ENCODE measurements around the gene LDLRAD4.

The LDLRAD4 gene

DNA sequence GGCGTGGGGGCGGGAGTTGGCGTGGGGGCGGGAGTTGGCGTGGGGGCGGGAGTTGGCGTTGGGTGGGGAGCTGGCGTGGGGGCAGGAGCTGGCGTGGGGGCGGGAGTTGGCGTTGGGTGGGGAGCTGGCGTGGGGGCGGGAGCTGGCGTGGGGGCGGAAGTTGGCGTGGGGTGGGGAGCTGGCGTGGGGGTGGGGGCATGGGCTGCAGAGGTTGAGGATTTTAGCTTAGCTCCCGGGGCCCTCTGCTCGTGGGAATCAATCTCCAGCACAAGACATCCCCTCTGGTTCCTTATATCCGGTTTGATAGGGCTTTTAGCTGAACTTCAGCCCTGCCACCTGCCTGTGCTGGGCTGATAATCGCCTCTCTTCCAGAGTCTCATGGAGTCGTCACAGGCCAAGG lies 177.0 kb downstream of the LDLRAD4 start:
- H3K9me3 ChIP-seq (ENCODE audit: control insufficient read depth, insufficient read depth, low read depth, low read length): no peaks in the 10 kb centered on the region

DNA sequence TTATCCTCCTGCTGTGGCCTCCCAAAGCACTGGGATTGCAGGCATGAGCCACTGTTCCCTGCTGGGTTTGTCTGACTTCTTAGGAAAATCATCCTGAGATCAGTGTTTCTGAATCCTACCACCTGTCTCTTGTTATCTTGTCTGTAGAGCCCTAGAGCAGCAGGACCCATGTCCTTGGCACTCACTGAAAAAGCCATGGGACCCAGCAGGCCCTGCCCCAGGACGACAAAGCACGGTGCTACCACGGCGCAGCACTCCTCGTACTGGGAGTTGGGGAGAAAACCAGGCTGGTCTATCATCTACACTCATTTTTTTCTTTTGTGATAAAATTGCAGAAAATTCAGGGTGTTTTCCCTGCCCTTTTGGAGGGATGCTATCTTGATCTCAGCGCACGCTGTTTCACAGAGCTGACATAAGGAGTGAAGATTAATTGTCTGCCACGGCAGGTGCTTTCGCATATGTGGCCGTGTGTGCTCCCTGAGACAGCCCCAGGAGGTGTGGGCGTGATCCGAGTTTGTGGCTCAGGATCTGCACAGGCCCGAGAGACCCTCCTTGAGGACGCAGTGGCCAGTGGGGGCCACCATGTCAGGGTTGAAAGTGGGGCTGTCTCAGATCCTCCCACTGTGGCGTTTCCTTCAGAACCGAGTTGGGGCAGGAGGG lies 179.1 kb downstream of the LDLRAD4 start:
- H3K27me3 ChIP-seq (ENCODE audit: control insufficient read depth, insufficient read depth, low read length): no peaks in the 10 kb centered on the region
- no peaks in the 10 kb centered on the region for H3K9me3 ChIP-seq (ENCODE audit: control insufficient read depth, insufficient read depth, low read depth, low read length)
- no peaks in the 10 kb centered on the region for H3K4me1 ChIP-seq (ENCODE audit: control insufficient read depth, insufficient read depth, low read length)
- no peak overlapping the region for H3K4me3 ChIP-seq (ENCODE audit: low read depth, low read length)
- no peaks in the 10 kb centered on the region for H3K36me3 ChIP-seq (ENCODE audit: control insufficient read depth, insufficient read depth, low read length)
- H3K27ac ChIP-seq (ENCODE audit: low read depth, low read length): no peak overlapping the region
- H3K9ac ChIP-seq (ENCODE audit: low read length): no peak overlapping the region

More for the DNA sequence above, 177.0 kb downstream of the LDLRAD4 start:
- H3K4me3 ChIP-seq (ENCODE audit: low read depth, low read length): no peak overlapping the region
- no peak overlapping the region for H3K27ac ChIP-seq (ENCODE audit: low read depth, low read length)
- no peaks in the 10 kb centered on the region for H3K27me3 ChIP-seq (ENCODE audit: control insufficient read depth, insufficient read depth, low read length)
- H3K9ac ChIP-seq (ENCODE audit: low read length): no peak overlapping the region
- no peaks in the 10 kb centered on the region for H3K4me1 ChIP-seq (ENCODE audit: control insufficient read depth, insufficient read depth, low read length)
- H3K36me3 ChIP-seq (ENCODE audit: control insufficient read depth, insufficient read depth, low read length): no peaks in the 10 kb centered on the region

DNA sequence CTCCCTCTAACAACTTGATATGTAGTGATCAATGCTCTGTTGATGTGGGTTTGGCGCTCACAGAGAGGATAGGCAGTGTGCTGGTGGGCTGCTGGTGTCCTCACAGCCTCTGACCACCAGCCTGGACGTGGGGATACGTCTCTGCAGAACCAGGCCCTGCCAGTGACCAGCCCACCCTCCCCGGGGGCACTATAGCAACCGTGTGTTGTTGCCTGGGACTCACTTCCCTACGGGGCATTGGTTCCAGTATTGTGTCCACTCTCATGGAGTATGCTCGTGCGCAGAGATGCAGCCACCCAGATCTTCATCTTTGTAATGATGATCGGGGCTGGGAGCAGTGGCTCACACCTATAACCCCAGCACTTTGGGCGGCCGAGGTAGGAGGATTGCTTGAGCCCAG lies 180.1 kb downstream of the LDLRAD4 start:
- Histone ChIP-seq H3K4me3 (ENCODE audit: low read depth, low read length) (no peak overlapping the region), H3K4me1 (ENCODE audit: control insufficient read depth, insufficient read depth, low read length) (no peaks in the 10 kb centered on the region), H3K36me3 (ENCODE audit: control insufficient read depth, insufficient read depth, low read length) (no peaks in the 10 kb centered on the region), H3K9me3 (ENCODE audit: control insufficient read depth, insufficient read depth, low read depth, low read length) (no peaks in the 10 kb centered on the region), H3K27me3 (ENCODE audit: control insufficient read depth, insufficient read depth, low read length) (no peaks in the 10 kb centered on the region), H3K9ac (ENCODE audit: low read length) (no peak overlapping the region), H3K27ac (ENCODE audit: low read depth, low read length) (no peak overlapping the region)

DNA sequence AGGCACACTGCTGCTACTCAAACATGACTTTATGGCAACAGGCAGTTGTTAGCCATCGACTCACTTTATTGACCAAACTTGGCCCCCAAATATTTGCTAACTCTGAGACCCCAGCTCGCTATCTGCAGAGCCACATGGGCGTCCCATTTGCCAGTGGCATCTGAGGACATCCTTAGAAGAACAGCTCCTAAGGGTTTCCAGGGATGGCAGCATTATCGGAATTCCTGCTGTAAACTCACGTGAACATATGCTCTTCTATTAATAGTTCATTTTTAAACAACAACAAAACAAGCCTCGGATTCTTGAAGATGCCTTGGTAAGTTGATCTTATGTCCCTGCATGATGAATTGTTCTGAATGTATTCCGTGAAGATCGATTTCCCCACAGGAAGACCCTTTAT lies 181.0 kb downstream of the LDLRAD4 start:
- no peaks in the 10 kb centered on the region for H3K27me3 ChIP-seq (ENCODE audit: control insufficient read depth, insufficient read depth, low read length)
- no peak overlapping the region for H3K9ac ChIP-seq (ENCODE audit: low read length)
- H3K36me3 ChIP-seq (ENCODE audit: control insufficient read depth, insufficient read depth, low read length): no peaks in the 10 kb centered on the region
- H3K4me3 ChIP-seq (ENCODE audit: low read depth, low read length): no peak overlapping the region
- H3K9me3 ChIP-seq (ENCODE audit: control insufficient read depth, insufficient read depth, low read depth, low read length): no peaks in the 10 kb centered on the region
- H3K27ac ChIP-seq (ENCODE audit: low read depth, low read length): no peak overlapping the region
- H3K4me1 ChIP-seq (ENCODE audit: control insufficient read depth, insufficient read depth, low read length): no peaks in the 10 kb centered on the region

DNA sequence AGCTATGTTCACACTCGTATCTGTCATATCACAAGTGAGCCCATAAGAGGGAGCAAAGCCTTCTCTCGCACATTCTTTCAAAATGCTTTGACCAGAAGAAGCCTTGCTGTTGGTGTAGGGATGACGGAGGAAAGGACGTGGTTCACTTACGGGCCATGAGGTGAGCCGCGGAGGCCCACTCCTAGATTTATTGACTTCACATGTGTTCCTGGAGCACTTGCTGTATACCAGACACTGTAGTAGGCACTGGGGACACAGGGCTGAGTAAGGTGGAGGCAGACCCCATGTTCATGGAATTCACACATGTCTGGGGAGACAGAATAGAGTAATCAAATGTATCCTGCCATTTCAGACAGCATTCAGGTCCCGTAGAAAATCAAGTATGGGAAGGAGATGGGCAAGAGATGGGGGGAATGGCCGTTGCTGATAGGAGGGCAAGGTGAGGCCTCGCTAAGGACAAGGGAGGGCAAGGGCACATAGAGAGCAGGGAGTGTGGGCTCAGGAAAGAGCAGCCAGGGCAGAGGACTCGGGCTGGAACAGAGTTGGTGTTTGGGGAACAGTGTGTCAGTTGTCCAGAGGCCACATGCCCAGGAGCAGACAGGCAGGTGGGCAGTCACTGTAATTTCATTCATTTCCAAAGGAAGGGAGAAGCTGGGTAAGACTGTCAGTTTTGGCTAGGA lies 182.2 kb downstream of the LDLRAD4 start:
- H3K9me3 ChIP-seq (ENCODE audit: control insufficient read depth, insufficient read depth, low read depth, low read length): no peaks in the 10 kb centered on the region
- no peaks in the 10 kb centered on the region for H3K36me3 ChIP-seq (ENCODE audit: control insufficient read depth, insufficient read depth, low read length)
- H3K27me3 ChIP-seq (ENCODE audit: control insufficient read depth, insufficient read depth, low read length): no peaks in the 10 kb centered on the region
- H3K27ac ChIP-seq (ENCODE audit: low read depth, low read length): no peak overlapping the region
- H3K9ac ChIP-seq (ENCODE audit: low read length): no peak overlapping the region
- no peaks in the 10 kb centered on the region for H3K4me1 ChIP-seq (ENCODE audit: control insufficient read depth, insufficient read depth, low read length)
- H3K4me3 ChIP-seq (ENCODE audit: low read depth, low read length): no peak overlapping the region

DNA sequence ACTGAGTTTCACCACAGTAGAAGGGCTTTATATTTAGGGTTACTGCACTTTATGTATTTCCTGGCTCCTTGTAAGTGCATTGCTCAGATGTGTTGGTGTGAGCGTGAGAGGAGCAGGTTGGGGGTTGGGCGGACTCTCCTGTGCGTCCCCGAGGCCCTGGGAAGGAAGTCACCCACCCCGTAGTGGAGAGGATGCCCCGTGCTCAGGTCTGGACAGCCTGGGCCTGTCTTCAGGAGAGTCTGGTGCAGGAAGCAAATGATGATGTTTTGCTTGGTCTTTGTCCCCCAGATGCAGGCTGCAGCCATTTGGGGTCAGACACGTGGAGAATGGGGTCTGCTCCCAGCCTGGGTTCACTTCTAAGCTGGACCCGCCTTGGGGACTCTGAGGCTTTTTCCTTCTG lies 182.8 kb downstream of the LDLRAD4 start:
- Histone ChIP-seq H3K36me3 (ENCODE audit: control insufficient read depth, insufficient read depth, low read length) (no peaks in the 10 kb centered on the region), H3K9me3 (ENCODE audit: control insufficient read depth, insufficient read depth, low read depth, low read length) (no peaks in the 10 kb centered on the region), H3K27me3 (ENCODE audit: control insufficient read depth, insufficient read depth, low read length) (no peaks in the 10 kb centered on the region), H3K4me3 (ENCODE audit: low read depth, low read length) (no peak overlapping the region), H3K4me1 (ENCODE audit: control insufficient read depth, insufficient read depth, low read length) (no peaks in the 10 kb centered on the region), H3K27ac (ENCODE audit: low read depth, low read length) (no peak overlapping the region), H3K9ac (ENCODE audit: low read length) (no peak overlapping the region)

DNA sequence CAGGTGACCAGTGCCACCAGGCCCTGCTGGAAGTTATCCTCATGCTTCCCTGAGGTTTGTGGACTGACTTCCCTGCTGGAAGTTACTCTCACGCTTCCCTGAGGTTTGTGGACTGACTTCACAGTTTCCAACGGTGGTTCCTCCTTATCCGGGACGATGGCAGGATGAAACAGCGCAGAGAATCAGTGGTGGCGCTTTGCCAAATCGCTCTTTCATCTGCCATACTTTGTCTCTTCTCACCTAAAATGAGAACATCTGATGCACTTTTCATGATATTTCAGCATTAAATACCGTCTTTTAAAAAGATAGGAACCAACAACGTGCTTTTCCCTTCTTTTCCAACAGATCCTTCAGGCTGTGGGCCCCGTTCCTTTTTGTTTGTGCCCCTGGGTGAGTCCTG lies 183.3 kb downstream of the LDLRAD4 start:
- no peak overlapping the region for H3K9ac ChIP-seq (ENCODE audit: low read length)
- H3K4me1 ChIP-seq (ENCODE audit: control insufficient read depth, insufficient read depth, low read length): no peaks in the 10 kb centered on the region
- H3K9me3 ChIP-seq (ENCODE audit: control insufficient read depth, insufficient read depth, low read depth, low read length): no peaks in the 10 kb centered on the region
- H3K36me3 ChIP-seq (ENCODE audit: control insufficient read depth, insufficient read depth, low read length): no peaks in the 10 kb centered on the region
- H3K27me3 ChIP-seq (ENCODE audit: control insufficient read depth, insufficient read depth, low read length): no peaks in the 10 kb centered on the region
- no peak overlapping the region for H3K4me3 ChIP-seq (ENCODE audit: low read depth, low read length)
- H3K27ac ChIP-seq (ENCODE audit: low read depth, low read length): no peak overlapping the region

DNA sequence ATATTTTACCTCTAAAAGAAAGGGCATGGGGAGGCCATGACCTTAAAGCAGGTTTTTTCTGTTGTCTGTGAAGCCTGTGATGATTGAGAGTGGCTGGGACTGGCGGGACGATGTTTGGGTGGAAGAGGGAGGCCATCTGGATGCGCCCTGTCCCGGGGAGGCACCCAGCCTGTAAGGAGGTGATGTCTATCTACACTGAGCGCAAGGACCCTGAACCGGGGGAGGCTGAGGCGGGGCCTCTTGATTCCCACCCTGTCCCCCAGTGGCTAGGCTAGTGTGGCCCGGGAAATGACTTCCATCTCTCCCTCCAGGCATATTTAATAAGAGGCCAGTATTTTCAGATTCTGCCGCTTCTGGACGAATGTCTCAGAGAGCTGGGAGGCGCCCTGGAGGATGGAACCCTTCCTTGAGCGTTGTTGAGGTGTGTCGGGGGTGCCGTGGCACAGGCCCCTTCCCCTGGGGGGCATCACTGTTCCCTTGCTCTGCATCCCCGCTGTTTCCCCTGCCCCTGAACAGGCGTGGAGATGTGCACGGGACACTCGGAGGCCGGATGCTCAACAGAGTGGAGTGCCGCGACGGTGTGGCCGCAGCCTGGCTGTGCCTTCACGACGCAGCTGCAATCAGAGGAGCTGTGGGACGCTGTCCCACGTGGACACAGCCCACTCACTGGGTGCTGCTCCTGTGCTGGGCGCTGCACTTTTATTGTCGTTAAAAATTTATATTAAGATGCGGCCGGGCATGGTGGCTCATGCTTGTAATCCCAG lies 185.4 kb downstream of the LDLRAD4 start:
- no peaks in the 10 kb centered on the region for H3K4me1 ChIP-seq (ENCODE audit: control insufficient read depth, insufficient read depth, low read length)
- H3K27me3 ChIP-seq (ENCODE audit: control insufficient read depth, insufficient read depth, low read length): no peaks in the 10 kb centered on the region
- H3K9me3 ChIP-seq (ENCODE audit: control insufficient read depth, insufficient read depth, low read depth, low read length): no peaks in the 10 kb centered on the region
- no peak overlapping the region for H3K4me3 ChIP-seq (ENCODE audit: low read depth, low read length)
- no peaks in the 10 kb centered on the region for H3K36me3 ChIP-seq (ENCODE audit: control insufficient read depth, insufficient read depth, low read length)
- H3K27ac ChIP-seq (ENCODE audit: low read depth, low read length): no peak overlapping the region
- no peak overlapping the region for H3K9ac ChIP-seq (ENCODE audit: low read length)

DNA sequence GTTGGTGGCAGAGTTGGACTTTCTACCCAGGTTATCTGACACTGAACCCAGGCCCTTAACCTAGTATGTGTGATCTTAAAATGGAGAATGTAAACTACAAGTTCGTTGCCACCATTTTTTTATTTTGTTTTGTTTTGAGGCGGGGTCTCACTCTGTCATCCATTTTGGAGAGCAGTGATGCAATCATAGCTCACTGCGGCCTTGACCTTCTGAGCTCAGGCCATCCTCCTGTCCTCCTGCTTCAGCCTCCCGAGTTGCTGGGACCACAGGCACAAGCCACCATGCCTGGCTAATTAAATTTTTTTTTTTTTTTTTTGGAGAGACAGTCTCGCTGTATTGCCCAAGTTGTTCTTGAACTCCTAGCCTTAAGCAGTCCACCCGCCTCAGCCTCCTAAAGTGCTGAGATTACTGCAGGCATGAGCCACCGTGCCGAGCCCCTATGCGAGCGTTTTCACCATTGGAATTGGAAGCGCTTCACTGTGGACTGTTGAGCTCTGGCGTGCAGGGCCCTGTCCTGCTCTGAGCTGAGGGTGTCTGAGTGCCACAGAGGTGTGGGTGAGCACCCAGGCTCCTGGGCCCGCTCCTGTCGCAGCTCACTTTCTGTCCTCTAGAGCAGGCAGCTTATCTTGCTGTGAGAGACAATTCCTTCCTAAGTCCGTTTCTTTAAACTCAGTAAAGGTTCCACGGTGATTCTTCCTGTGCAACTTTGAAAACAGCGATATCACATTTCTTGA lies 186.9 kb downstream of the LDLRAD4 start:
- no peak overlapping the region for H3K9ac ChIP-seq (ENCODE audit: low read length)
- H3K4me3 ChIP-seq (ENCODE audit: low read depth, low read length): no peak overlapping the region
- H3K36me3 ChIP-seq (ENCODE audit: control insufficient read depth, insufficient read depth, low read length): no peaks in the 10 kb centered on the region
- no peak overlapping the region for H3K27ac ChIP-seq (ENCODE audit: low read depth, low read length)
- no peaks in the 10 kb centered on the region for H3K27me3 ChIP-seq (ENCODE audit: control insufficient read depth, insufficient read depth, low read length)
- H3K9me3 ChIP-seq (ENCODE audit: control insufficient read depth, insufficient read depth, low read depth, low read length): no peaks in the 10 kb centered on the region
- H3K4me1 ChIP-seq (ENCODE audit: control insufficient read depth, insufficient read depth, low read length): no peaks in the 10 kb centered on the region

DNA sequence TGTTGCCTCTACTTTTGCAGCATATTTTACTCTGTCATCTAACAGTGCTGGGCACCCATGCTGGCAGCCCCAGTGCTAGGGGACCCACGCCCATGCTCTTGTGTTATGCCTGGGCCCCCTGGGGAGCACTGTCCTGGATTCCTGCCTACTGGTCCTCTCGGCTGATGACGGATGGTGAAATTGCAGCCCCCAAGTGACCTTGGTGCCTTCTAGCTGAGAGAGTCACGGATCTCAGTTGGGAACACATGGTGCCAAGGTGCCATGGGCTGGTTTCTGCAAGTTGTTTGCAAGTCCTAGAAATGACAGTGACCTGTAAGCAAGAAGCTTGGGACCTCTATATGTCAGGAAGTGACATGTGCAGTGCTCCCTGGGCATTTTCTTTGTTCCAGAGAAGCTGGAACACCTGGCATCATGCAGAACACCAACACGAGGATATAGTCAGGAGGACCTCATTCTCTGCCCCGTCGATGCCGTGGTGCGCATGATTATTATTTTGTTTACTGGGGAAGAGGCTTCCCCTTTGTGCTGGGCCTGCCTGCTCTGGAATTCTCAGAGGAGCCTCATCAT lies 187.6 kb downstream of the LDLRAD4 start:
- Histone ChIP-seq H3K4me3 (ENCODE audit: low read depth, low read length) (no peak overlapping the region), H3K9me3 (ENCODE audit: control insufficient read depth, insufficient read depth, low read depth, low read length) (no peaks in the 10 kb centered on the region), H3K27me3 (ENCODE audit: control insufficient read depth, insufficient read depth, low read length) (no peaks in the 10 kb centered on the region), H3K27ac (ENCODE audit: low read depth, low read length) (no peak overlapping the region), H3K9ac (ENCODE audit: low read length) (no peak overlapping the region), H3K36me3 (ENCODE audit: control insufficient read depth, insufficient read depth, low read length) (no peaks in the 10 kb centered on the region), H3K4me1 (ENCODE audit: control insufficient read depth, insufficient read depth, low read length) (no peaks in the 10 kb centered on the region)

All from HUES6 (cell line).